Measurements from ENCODE around the gene RPS6KB2. TPM values are rescaled to one million over a fixed set of nuclear protein-coding genes. Genes with fewer than 3 reads are reported as not detected.
A peak's percentile ranks its signal among the peaks of the same experiment; 100 is the strongest.

The RPS6KB2 gene
- total and polyA plus RNA-seq, 10 of the 15 experiments (the other 5 are each of a cell fraction or from before 2014, with no cell fraction given), result 0.39 to 101 (median 58.4) TPM

- H3K4me2 ChIP-seq (ENCODE audit: control insufficient read depth, insufficient read depth), result peak overlapping the region; percentile 93
- RAD21 ChIA-PET (ENCODE audit: unreplicated experiment), result interaction anchor here (1.2 to 1.7 kb wide), 2 partner anchors 55 to 58 kb away, joined by 3 read pairs; no protein-coding TSS in a partner anchor
- intact Hi-C loops (cut with micrococcal nuclease; ENCODE audit: unreplicated experiment), result no loop called here
- H3K9me3 ChIP-seq (replicated peaks; ENCODE audit: control insufficient read depth, insufficient read depth, low read length), result no peaks in the 10 kb centered on the region
- POLR2A ChIA-PET, result interaction anchor here (1.2 to 1.8 kb wide), 3 partner anchors 8 to 27 kb away, joined by 4 to 9 read pairs (median 6); partner anchors contain the start of genes PTPRCAP and RPS6KB2
- peak overlapping the region; percentile 48 for H3K4me3 ChIP-seq
- 22% methylated on average over 13 of the region's 13 CpGs for WGBS (ENCODE audit: insufficient coverage, insufficient replicate concordance, low lambda C conversion rate, missing lambda C conversion rate)
- H3K27me3 ChIP-seq (replicated peaks in 1 of 2; ENCODE audit: control insufficient read depth in 2 of 2, insufficient read depth in 2 of 2, low read length in 1 of 2), result no peaks in the 10 kb centered on the region
- in situ Hi-C loops (cut with MboI), result no loop called here
- TF ChIP-seq, protein P1, sequence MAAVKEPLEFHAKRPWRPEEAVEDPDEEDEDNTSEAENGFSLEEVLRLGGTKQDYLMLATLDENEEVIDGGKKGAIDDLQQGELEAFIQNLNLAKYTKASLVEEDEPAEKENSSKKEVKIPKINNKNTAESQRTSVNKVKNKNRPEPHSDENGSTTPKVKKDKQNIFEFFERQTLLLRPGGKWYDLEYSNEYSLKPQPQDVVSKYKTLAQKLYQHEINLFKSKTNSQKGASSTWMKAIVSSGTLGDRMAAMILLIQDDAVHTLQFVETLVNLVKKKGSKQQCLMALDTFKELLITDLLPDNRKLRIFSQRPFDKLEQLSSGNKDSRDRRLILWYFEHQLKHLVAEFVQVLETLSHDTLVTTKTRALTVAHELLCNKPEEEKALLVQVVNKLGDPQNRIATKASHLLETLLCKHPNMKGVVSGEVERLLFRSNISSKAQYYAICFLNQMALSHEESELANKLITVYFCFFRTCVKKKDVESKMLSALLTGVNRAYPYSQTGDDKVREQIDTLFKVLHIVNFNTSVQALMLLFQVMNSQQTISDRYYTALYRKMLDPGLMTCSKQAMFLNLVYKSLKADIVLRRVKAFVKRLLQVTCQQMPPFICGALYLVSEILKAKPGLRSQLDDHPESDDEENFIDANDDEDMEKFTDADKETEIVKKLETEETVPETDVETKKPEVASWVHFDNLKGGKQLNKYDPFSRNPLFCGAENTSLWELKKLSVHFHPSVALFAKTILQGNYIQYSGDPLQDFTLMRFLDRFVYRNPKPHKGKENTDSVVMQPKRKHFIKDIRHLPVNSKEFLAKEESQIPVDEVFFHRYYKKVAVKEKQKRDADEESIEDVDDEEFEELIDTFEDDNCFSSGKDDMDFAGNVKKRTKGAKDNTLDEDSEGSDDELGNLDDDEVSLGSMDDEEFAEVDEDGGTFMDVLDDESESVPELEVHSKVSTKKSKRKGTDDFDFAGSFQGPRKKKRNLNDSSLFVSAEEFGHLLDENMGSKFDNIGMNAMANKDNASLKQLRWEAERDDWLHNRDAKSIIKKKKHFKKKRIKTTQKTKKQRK (IDR thresholded peaks at IDR 0.05; ENCODE audit: low read depth, low read length), result no peak
- TF ChIP-seq BHLHE40 (IDR thresholded peaks at IDR 0.05; ENCODE audit: borderline replicate concordance in 1 of 2, low read depth in 2 of 2, low read length in 1 of 2) (peak in 1 of 2 experiments; percentile 51; a peak in 2 of 4 replicates), NR2C1 (IDR thresholded peaks at IDR 0.05) (no peak), ZZZ3 (IDR thresholded peaks at IDR 0.05; ENCODE audit: control insufficient read depth, insufficient read length, low read depth) (no peak), PAX8 (IDR thresholded peaks at IDR 0.05) (no peak), ELK1 (IDR thresholded peaks at IDR 0.05; ENCODE audit: low read depth, low read length) (no peak), SPI1 (IDR thresholded peaks at IDR 0.05; ENCODE audit: borderline replicate concordance, insufficient read depth, low read depth, low read length) (no peak), KLF5 (IDR thresholded peaks at IDR 0.05; ENCODE audit: partially characterized antibody) (no peak)
- TF ChIP-seq, protein P2, sequence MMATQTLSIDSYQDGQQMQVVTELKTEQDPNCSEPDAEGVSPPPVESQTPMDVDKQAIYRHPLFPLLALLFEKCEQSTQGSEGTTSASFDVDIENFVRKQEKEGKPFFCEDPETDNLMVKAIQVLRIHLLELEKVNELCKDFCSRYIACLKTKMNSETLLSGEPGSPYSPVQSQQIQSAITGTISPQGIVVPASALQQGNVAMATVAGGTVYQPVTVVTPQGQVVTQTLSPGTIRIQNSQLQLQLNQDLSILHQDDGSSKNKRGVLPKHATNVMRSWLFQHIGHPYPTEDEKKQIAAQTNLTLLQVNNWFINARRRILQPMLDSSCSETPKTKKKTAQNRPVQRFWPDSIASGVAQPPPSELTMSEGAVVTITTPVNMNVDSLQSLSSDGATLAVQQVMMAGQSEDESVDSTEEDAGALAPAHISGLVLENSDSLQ (IDR thresholded peaks at IDR 0.05), result no peak
- H3K9ac ChIP-seq (ENCODE audit: control insufficient read depth, insufficient read depth, low read length), result peak overlapping the region; percentile 77
- CTCF ChIA-PET, result interaction anchor here (1.6 kb wide), 1 partner anchor 15 kb away, joined by 6 read pairs; no protein-coding TSS in a partner anchor
- no TSS peak for BruUV-seq (replicated peaks)
- peak overlapping the region; percentile 84 for H3K27ac ChIP-seq (ENCODE audit: control insufficient read depth, insufficient read depth)
- H3K79me2 ChIP-seq (ENCODE audit: control insufficient read depth, insufficient read depth, low read length), result peaks cover 11% of the 10 kb centered on the region
- ATAC-seq, result peak; percentile 21
- no peak for DNase-seq (ENCODE audit: low read depth, low spot score)
- peaks cover 58% of the 10 kb centered on the region for H3K4me1 ChIP-seq (ENCODE audit: control insufficient read depth, insufficient read depth, low read length)
- H4K20me1 ChIP-seq (ENCODE audit: control insufficient read depth, insufficient read depth), result no peaks in the 10 kb centered on the region
- H2AFZ ChIP-seq (ENCODE audit: control insufficient read depth, low read depth, low read length), result no peak overlapping the region; the same call in 1 of the 2 replicates
- SMC1A ChIA-PET (ENCODE audit: uncharacterized antibody, unreplicated experiment), result no interaction called here
- FAIRE-seq, result peak; percentile 47
- no peaks in the 10 kb centered on the region for H3K36me3 ChIP-seq (ENCODE audit: control insufficient read depth in 2 of 2, insufficient read depth in 2 of 2, low read length in 1 of 2)
Observed at GRCh38 chr11:67409781-67410368, 18.4 kb upstream of the RPS6KB2 start.
